HG02588 (cell line): ENCODE measurements around the gene ABCG2.

Source experiments
- ATAC-seq: cut with Tn5 transposase; IDR thresholded peaks from one replicate; pipeline ENCODE4 v1.9.1; 2021; ENCODE audit warnings: mild to moderate bottlenecking, moderate library complexity; ENCODE audit not compliant: unreplicated experiment

ABCG2 gene

GRCh38 chr4:88077911-88078524 lies 80.4 kb downstream of the ABCG2 start:
- ATAC-seq, result no peak

GRCh38 chr4:88075336-88075735 lies 83.1 kb downstream of the ABCG2 start:
- no peak for ATAC-seq

GRCh38 chr4:88070031-88070430 lies 88.4 kb downstream of the ABCG2 start:
- no peak for ATAC-seq

- no peak for ATAC-seq
Measured at GRCh38 chr4:88064410-88064809, 94.0 kb downstream of the ABCG2 start.

GRCh38 chr4:88063634-88064296 lies 94.7 kb downstream of the ABCG2 start:
- no peak for ATAC-seq

- ATAC-seq, result no peak
Measured at GRCh38 chr4:88062843-88063242, 95.6 kb downstream of the ABCG2 start.

- ATAC-seq, result no peak
Measured at GRCh38 chr4:88062311-88062710, 96.1 kb downstream of the ABCG2 start.

GRCh38 chr4:88060431-88060830 lies 98.0 kb downstream of the ABCG2 start:
- ATAC-seq, result no peak

- no peak for ATAC-seq
Measured at GRCh38 chr4:88059766-88060165, 98.7 kb downstream of the ABCG2 start.

- ATAC-seq, result no peak
Measured at GRCh38 chr4:88058295-88058694, 100.1 kb downstream of the ABCG2 start.

- ATAC-seq, result peak; percentile 55
Measured at GRCh38 chr4:88054901-88055300, 103.5 kb downstream of the ABCG2 start.

GRCh38 chr4:88054229-88054628 lies 104.2 kb downstream of the ABCG2 start:
- ATAC-seq, result no peak

GRCh38 chr4:88045021-88045420 lies 113.4 kb downstream of the ABCG2 start:
- no peak for ATAC-seq

- no peak for ATAC-seq
Measured at GRCh38 chr4:88043586-88044340, 114.7 kb downstream of the ABCG2 start.

GRCh38 chr4:88043001-88043400 lies 115.4 kb downstream of the ABCG2 start:
- ATAC-seq, result no peak

- no peak for ATAC-seq
Measured at GRCh38 chr4:88041626-88042025, 116.8 kb downstream of the ABCG2 start.

GRCh38 chr4:88040707-88041106 lies 117.7 kb downstream of the ABCG2 start:
- no peak for ATAC-seq
